Neural cell (in vitro differentiated cells): ENCODE data around the gene KCTD11. TPM values are rescaled to one million over a fixed set of nuclear protein-coding genes. Genes with fewer than 3 reads are reported as not detected.

Source experiments
- H2AFZ ChIP-seq: fragments of 200-600, 300-800 bp; sonication (generic), shearing (Covaris generic); 2 replicates; pipeline ENCODE4 v1.6.0; 2014; ENCODE audit warnings: low read depth, mild to moderate bottlenecking, antibody characterized with exemption, low read length, moderate library complexity
- H3F3A ChIP-seq: fragments of 200-600 bp; shearing (Covaris generic); 2 replicates; pipeline ENCODE4 v1.6.1; 2016; ENCODE audit warnings: mild to moderate bottlenecking, moderate library complexity, mixed read lengths, antibody characterized with exemption, low read length; ENCODE audit not compliant: insufficient read depth, poor library complexity, severe bottlenecking
- H3K27ac ChIP-seq: fragments of 200-600, 300-800 bp; sonication (generic), shearing (Covaris generic); 2 replicates; pipeline ENCODE4 v1.5.1; 2014; ENCODE audit warnings: mild to moderate bottlenecking, low read length, moderate library complexity
- H3K27me3 ChIP-seq: fragments of 300-800, 200-600 bp; sonication (generic), shearing (Covaris generic); 2 replicates; pipeline ENCODE4 v1.6.0; 2014; ENCODE audit warnings: mild to moderate bottlenecking, low read depth, low read length, moderate library complexity; ENCODE audit not compliant: insufficient read depth
- H3K36me3 ChIP-seq: fragments of 300-800, 200-600 bp; sonication (generic), shearing (Covaris generic); 2 replicates; pipeline ENCODE4 v1.5.1; 2014; ENCODE audit warnings: mild to moderate bottlenecking, antibody characterized with exemption, low read length, moderate library complexity; ENCODE audit not compliant: insufficient read depth
- H3K4me2 ChIP-seq: fragments of 300-800, 200-600 bp; sonication (generic), shearing (Covaris generic); 2 replicates; pipeline ENCODE4 v1.6.0; 2014; ENCODE audit warnings: mild to moderate bottlenecking, low read length
- H3K4me3 ChIP-seq: fragments of 300-800, 200-600 bp; sonication (generic), shearing (Covaris generic); 2 replicates; pipeline ENCODE4 v1.5.1; 2014; ENCODE audit warnings: mild to moderate bottlenecking, low read length, moderate library complexity
- H3K79me2 ChIP-seq: fragments of 200-600 bp; shearing (Covaris generic); replicated peaks from 2 replicates; pipeline ENCODE4 v1.6.0; 2014; ENCODE audit warnings: mild to moderate bottlenecking, low read length, moderate library complexity; ENCODE audit not compliant: insufficient read depth
- H3K9ac ChIP-seq: fragments of 300-800, 200-600 bp; sonication (generic), shearing (Covaris generic); 2 replicates; pipeline ENCODE4 v1.6.1; 2016; ENCODE audit warnings: mild to moderate bottlenecking, low read length, mixed read lengths
- H3K9me2 ChIP-seq: fragments of 200-600 bp; shearing (Covaris generic); 2 replicates; pipeline ENCODE4 v1.6.1; 2016; ENCODE audit warnings: mild to moderate bottlenecking, low read length, mixed read lengths; ENCODE audit not compliant: insufficient read depth
- H3K9me3 ChIP-seq: fragments of 200-600, 300-800 bp; sonication (generic), shearing (Covaris generic); 2 replicates; pipeline ENCODE4 v1.6.1; 2016; ENCODE audit warnings: mild to moderate bottlenecking, mixed run types, low read length, moderate library complexity, mixed read lengths
- H4K20me1 ChIP-seq: fragments of 200-600 bp; shearing (Covaris generic); 2 replicates; pipeline ENCODE4 v1.6.1; 2016; ENCODE audit warnings: mild to moderate bottlenecking, mixed run types; ENCODE audit not compliant: insufficient read depth
- EP300 ChIP-seq: fragments of 450-650 bp; conservative IDR thresholded peaks from 2 replicates; pipeline ENCODE4 v1.6.1; 2014; ENCODE audit warnings: antibody characterized with exemption, mild to moderate bottlenecking, moderate library complexity; ENCODE audit not compliant: poor library complexity, severe bottlenecking
- EZH2 ChIP-seq: fragments of 200-600, 300-800 bp; shearing (Covaris generic), sonication (generic); IDR thresholded peaks from 2 replicates; pipeline ENCODE4 v1.6.1; 2014; ENCODE audit warnings: antibody characterized with exemption, low read length, borderline replicate concordance, mild to moderate bottlenecking; ENCODE audit not compliant: insufficient read depth, poor library complexity, severe bottlenecking
- MXI1 ChIP-seq: fragments of 450-650 bp; conservative IDR thresholded peaks from 2 replicates; pipeline ENCODE4 v1.6.1; 2014; ENCODE audit warnings: antibody characterized with exemption, mild to moderate bottlenecking; ENCODE audit not compliant: poor library complexity, severe bottlenecking
- POLR2AphosphoS5 ChIP-seq: IDR thresholded peaks from 2 replicates; pipeline ENCODE4 v1.6.1; 2012
- RAD21 ChIP-seq: fragments of 450-650 bp; conservative IDR thresholded peaks from 2 replicates; pipeline ENCODE4 v1.6.1; 2014; ENCODE audit warnings: antibody characterized with exemption, mild to moderate bottlenecking, moderate library complexity
- SMC3 ChIP-seq: fragments of 450-650 bp; conservative IDR thresholded peaks from 2 replicates; pipeline ENCODE4 v1.6.1; 2014; ENCODE audit warnings: antibody characterized with exemption, mild to moderate bottlenecking, moderate library complexity; ENCODE audit not compliant: poor library complexity
- TAF1 ChIP-seq: IDR thresholded peaks from 2 replicates; pipeline ENCODE4 v1.6.1; 2012; ENCODE audit warnings: low read depth
- polyA plus RNA-seq: library from polyadenylated mRNA; depleted of rRNA; stranded (reverse); fragments of >200 nt; gene quantifications from 2 replicates; pipeline ENCODE4 v1.2.3, GENCODE V29; 2014
- TF ChIP-seq, protein P1 (sequence below): fragments of 450-650 bp; IDR thresholded peaks from 2 replicates; pipeline ENCODE4 v1.5.1; 2014; ENCODE audit warnings: antibody characterized with exemption, mild to moderate bottlenecking, moderate library complexity; ENCODE audit not compliant: poor library complexity, severe bottlenecking
- TF ChIP-seq, protein P2 (sequence below): IDR thresholded peaks from 2 replicates; pipeline ENCODE4 v1.6.1; 2012; ENCODE audit warnings: borderline replicate concordance

Gene KCTD11
- polyA plus RNA-seq, 1 donor from 2014 or later: 2.8 TPM

DNA sequence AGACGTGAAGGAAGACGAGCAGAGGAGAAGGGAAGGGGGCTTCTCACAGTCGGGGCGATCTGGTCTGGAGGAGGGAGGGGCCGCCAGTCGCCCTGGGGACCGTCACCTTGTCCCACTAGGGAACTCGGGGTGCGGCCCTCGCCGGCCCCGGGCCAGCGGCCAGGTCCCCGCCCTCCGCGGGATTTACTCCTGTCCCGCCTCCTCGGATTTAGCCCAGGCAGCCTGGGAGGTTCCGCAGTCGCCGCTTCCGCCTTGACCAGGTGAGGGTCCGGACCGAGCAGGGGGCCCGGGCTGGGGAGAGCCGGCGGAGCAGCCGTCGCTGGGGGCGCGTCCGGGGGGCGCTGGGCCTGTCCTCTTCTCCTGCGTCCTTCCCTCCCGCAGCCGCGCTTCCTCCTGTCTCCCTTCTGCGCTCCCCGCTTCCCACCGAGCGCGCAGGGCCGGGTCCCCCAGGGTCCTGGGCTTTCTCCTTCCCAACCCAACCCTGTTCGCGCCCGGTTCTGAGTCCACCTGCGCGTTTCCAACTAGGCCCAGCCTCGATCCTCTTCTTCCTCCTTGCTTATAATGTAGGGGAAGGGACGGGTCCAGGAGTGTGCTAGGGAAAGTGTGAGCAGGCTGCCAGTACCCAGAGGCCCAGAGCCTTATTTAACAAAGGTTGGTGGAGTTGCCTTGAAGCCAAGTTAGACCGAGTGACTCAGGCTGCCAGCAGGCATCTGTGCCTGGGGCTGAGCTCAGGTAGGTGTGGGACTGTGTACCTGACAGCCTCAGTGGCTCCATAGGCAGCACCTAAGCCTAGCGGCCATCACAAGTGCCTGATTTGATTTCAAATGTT is 29.1 kb downstream of the KCTD11 start, which contains the start of gene TNK1:
Gene TNK1 (plus strand): TSS at position 235 of the 829 bp plus-strand sequence. CDS start 1,838 bp downstream, outside the sequence.
- no peak within 1 kb of the TSS for H3K27ac ChIP-seq
- H3K36me3 ChIP-seq: no peaks in the 10 kb centered on the region
- H2AFZ ChIP-seq: no peak within 1 kb of the TSS
- TF ChIP-seq, protein P1, sequence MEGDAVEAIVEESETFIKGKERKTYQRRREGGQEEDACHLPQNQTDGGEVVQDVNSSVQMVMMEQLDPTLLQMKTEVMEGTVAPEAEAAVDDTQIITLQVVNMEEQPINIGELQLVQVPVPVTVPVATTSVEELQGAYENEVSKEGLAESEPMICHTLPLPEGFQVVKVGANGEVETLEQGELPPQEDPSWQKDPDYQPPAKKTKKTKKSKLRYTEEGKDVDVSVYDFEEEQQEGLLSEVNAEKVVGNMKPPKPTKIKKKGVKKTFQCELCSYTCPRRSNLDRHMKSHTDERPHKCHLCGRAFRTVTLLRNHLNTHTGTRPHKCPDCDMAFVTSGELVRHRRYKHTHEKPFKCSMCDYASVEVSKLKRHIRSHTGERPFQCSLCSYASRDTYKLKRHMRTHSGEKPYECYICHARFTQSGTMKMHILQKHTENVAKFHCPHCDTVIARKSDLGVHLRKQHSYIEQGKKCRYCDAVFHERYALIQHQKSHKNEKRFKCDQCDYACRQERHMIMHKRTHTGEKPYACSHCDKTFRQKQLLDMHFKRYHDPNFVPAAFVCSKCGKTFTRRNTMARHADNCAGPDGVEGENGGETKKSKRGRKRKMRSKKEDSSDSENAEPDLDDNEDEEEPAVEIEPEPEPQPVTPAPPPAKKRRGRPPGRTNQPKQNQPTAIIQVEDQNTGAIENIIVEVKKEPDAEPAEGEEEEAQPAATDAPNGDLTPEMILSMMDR: no peak
- no peak for TF ChIP-seq SMC3
- no peak for TF ChIP-seq EZH2
- no peak for TF ChIP-seq MXI1
- no peak for TF ChIP-seq POLR2AphosphoS5
- TF ChIP-seq EP300: no peak
- no peak for TF ChIP-seq TAF1
- no peak for TF ChIP-seq RAD21
- TF ChIP-seq, protein P2, sequence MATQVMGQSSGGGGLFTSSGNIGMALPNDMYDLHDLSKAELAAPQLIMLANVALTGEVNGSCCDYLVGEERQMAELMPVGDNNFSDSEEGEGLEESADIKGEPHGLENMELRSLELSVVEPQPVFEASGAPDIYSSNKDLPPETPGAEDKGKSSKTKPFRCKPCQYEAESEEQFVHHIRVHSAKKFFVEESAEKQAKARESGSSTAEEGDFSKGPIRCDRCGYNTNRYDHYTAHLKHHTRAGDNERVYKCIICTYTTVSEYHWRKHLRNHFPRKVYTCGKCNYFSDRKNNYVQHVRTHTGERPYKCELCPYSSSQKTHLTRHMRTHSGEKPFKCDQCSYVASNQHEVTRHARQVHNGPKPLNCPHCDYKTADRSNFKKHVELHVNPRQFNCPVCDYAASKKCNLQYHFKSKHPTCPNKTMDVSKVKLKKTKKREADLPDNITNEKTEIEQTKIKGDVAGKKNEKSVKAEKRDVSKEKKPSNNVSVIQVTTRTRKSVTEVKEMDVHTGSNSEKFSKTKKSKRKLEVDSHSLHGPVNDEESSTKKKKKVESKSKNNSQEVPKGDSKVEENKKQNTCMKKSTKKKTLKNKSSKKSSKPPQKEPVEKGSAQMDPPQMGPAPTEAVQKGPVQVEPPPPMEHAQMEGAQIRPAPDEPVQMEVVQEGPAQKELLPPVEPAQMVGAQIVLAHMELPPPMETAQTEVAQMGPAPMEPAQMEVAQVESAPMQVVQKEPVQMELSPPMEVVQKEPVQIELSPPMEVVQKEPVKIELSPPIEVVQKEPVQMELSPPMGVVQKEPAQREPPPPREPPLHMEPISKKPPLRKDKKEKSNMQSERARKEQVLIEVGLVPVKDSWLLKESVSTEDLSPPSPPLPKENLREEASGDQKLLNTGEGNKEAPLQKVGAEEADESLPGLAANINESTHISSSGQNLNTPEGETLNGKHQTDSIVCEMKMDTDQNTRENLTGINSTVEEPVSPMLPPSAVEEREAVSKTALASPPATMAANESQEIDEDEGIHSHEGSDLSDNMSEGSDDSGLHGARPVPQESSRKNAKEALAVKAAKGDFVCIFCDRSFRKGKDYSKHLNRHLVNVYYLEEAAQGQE: no peak
- H3K4me2 ChIP-seq: no peak within 1 kb of the TSS
- H3K9me2 ChIP-seq: no peaks in the 10 kb centered on the region
- no peaks in the 10 kb centered on the region for H4K20me1 ChIP-seq
- peaks cover 38% of the 10 kb centered on the region for H3K27me3 ChIP-seq
- peak within 1 kb of the TSS; percentile 42 for H3K4me3 ChIP-seq
- H3K9ac ChIP-seq: no peak within 1 kb of the TSS
- H3F3A ChIP-seq: no peaks in the 10 kb centered on the region
- peaks cover 9% of the 10 kb centered on the region for H3K9me3 ChIP-seq
- H3K79me2 ChIP-seq: no peaks in the 10 kb centered on the region

DNA sequence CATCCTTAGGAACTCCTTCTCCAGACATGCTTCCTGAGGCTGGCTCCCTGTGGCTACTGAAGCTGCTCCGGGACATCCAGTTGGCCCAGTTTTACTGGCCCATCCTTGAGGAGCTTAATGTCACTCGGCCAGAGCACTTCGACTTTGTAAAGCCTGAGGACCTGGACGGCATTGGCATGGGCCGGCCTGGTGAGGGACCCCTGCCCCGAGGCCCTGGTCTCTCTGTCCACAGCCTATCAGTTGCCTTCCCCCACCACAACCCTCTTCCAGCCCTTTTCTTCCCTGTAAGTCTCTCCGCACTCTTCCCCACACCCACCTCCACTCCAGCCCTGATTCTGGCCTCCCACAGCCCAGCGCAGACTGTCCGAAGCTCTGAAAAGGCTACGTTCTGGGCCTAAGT is 30.9 kb downstream of the KCTD11 start:
- Histone ChIP-seq H3K79me2 (no peaks in the 10 kb centered on the region), H3K9me3 (peaks cover 9% of the 10 kb centered on the region), H3K9me2 (no peaks in the 10 kb centered on the region), H3K4me2 (no peak overlapping the region), H3K27me3 (peaks cover 38% of the 10 kb centered on the region), H4K20me1 (no peaks in the 10 kb centered on the region), H3F3A (no peaks in the 10 kb centered on the region), H3K36me3 (no peaks in the 10 kb centered on the region), H2AFZ (no peak overlapping the region), H3K4me3 (no peak overlapping the region), H3K9ac (no peak overlapping the region), H3K27ac (no peak overlapping the region)
- TF ChIP-seq MXI1 (no peak), RAD21 (no peak), EZH2 (no peak), TAF1 (no peak), EP300 (no peak), SMC3 (no peak), POLR2AphosphoS5 (no peak)
- TF ChIP-seq, protein P2: no peak
- TF ChIP-seq, protein P1: no peak
